BE2C (cell line): ENCODE measurements around the gene CPT1A.

Experiments
- DNase-seq: peaks from one replicate; pipeline ENCODE4 v3.0.0-alpha.2; 2020
- H3K27me3 ChIP-seq: fragments of 250-450 bp; sonication (Bioruptor Pico); 2 replicates; pipeline ENCODE4 v1.5.1; 2020; ENCODE audit warnings: mild to moderate bottlenecking
- H3K36me3 ChIP-seq: fragments of 250-450 bp; sonication (Bioruptor Pico); 2 replicates; pipeline ENCODE4 v1.5.1; 2020; ENCODE audit warnings: mild to moderate bottlenecking
- H3K4me1 ChIP-seq: fragments of 250-450 bp; sonication (Bioruptor Pico); 2 replicates; pipeline ENCODE4 v1.5.1; 2020
- H3K4me3 ChIP-seq: 2 replicates; pipeline ENCODE4 v1.5.1; 2011; ENCODE audit warnings: low read depth, low read length
- H3K9me3 ChIP-seq: fragments of 250-450 bp; sonication (Bioruptor Pico); 2 replicates; pipeline ENCODE4 v1.5.1; 2020
- CTCF ChIP-seq: IDR thresholded peaks from 2 replicates; pipeline ENCODE4 v1.5.1; 2012; ENCODE audit warnings: mild to moderate bottlenecking, low read depth, low read length

Gene CPT1A

GRCh38 chr11:68828155-68828931 lies 13.4 kb downstream of the CPT1A start:
- no peak for TF ChIP-seq CTCF
- no peak for DNase-seq
- no peaks in the 10 kb centered on the region for H3K36me3 ChIP-seq
- H3K9me3 ChIP-seq = no peaks in the 10 kb centered on the region
- H3K4me3 ChIP-seq = no peak overlapping the region
- no peaks in the 10 kb centered on the region for H3K27me3 ChIP-seq
- peaks cover 4% of the 10 kb centered on the region; the same call in 1 of the 2 replicates for H3K4me1 ChIP-seq

GRCh38 chr11:68827733-68828132 lies 14.0 kb downstream of the CPT1A start:
- Histone ChIP-seq H3K4me3 (no peak overlapping the region), H3K4me1 (peaks cover 4% of the 10 kb centered on the region; the same call in 1 of the 2 replicates)
- TF ChIP-seq CTCF = no peak; the same call in 1 of the 2 replicates

GRCh38 chr11:68826726-68827125 lies 15.0 kb downstream of the CPT1A start:
- H3K4me3 ChIP-seq = no peak overlapping the region
- no peaks in the 10 kb centered on the region for H3K27me3 ChIP-seq
- no peaks in the 10 kb centered on the region; the same call in 1 of the 2 replicates for H3K9me3 ChIP-seq
- H3K36me3 ChIP-seq = no peaks in the 10 kb centered on the region
- DNase-seq = no peak
- TF ChIP-seq CTCF = no peak
- H3K4me1 ChIP-seq = peaks cover 4% of the 10 kb centered on the region; the same call in 1 of the 2 replicates

More at GRCh38 chr11:68827733-68828132, 14.0 kb downstream of the CPT1A start:
- DNase-seq = no peak
- Histone ChIP-seq H3K9me3 (no peaks in the 10 kb centered on the region; the same call in 1 of the 2 replicates), H3K27me3 (no peaks in the 10 kb centered on the region), H3K36me3 (no peaks in the 10 kb centered on the region)

- Histone ChIP-seq H3K27me3 (no peaks in the 10 kb centered on the region), H3K9me3 (no peaks in the 10 kb centered on the region; the same call in 1 of the 2 replicates), H3K4me1 (peaks cover 4% of the 10 kb centered on the region; the same call in 1 of the 2 replicates), H3K36me3 (no peaks in the 10 kb centered on the region), H3K4me3 (no peak overlapping the region)
- DNase-seq = no peak
- TF ChIP-seq CTCF = no peak
Measured at GRCh38 chr11:68825571-68825970, 16.1 kb downstream of the CPT1A start.

GRCh38 chr11:68822546-68822945 lies 19.2 kb downstream of the CPT1A start:
- H3K4me1 ChIP-seq = no peaks in the 10 kb centered on the region; the same call in 1 of the 2 replicates
- TF ChIP-seq CTCF = no peak
- H3K36me3 ChIP-seq = no peaks in the 10 kb centered on the region
- no peak for DNase-seq
- H3K9me3 ChIP-seq = no peaks in the 10 kb centered on the region; the same call in 1 of the 2 replicates
- no peak overlapping the region for H3K4me3 ChIP-seq
- H3K27me3 ChIP-seq = no peaks in the 10 kb centered on the region

- no peaks in the 10 kb centered on the region for H3K27me3 ChIP-seq
- DNase-seq = no peak
- H3K36me3 ChIP-seq = no peaks in the 10 kb centered on the region
- peak; percentile 28; the same call in 1 of the 2 replicates for TF ChIP-seq CTCF
- H3K4me1 ChIP-seq = no peaks in the 10 kb centered on the region; the same call in 1 of the 2 replicates
- no peaks in the 10 kb centered on the region; the same call in 1 of the 2 replicates for H3K9me3 ChIP-seq
- H3K4me3 ChIP-seq = no peak overlapping the region
Measured at GRCh38 chr11:68821670-68822069, 20.0 kb downstream of the CPT1A start.
